Panc1 (cell line): ENCODE measurements around the gene MAPKAP1. TPM values are rescaled to one million over a fixed set of nuclear protein-coding genes. Genes with fewer than 3 reads are reported as not detected.

Experiments used
- ATAC-seq: fragments of 200-7000 bp; cut with Tn5 transposase; 2 replicates; pipeline ENCODE4 v1.9.1; 2020; ENCODE audit warnings: mild to moderate bottlenecking, moderate library complexity
- BruUV-seq: library from RNA; stranded (reverse); fragments of 400-500 nt; replicated peaks from 2 replicates; lab custom pipeline; 2021; lab: Mats Ljungman, UMichigan
- CTCF ChIA-PET: fragments of 300-600 bp; sonication (Branson Sonifier 250); formaldehyde crosslinking; loops from one replicate; lab custom pipeline; 2022; ENCODE audit warnings: antibody characterized with exemption; lab: Charles Lee
- POLR2A ChIA-PET: fragments of 300-600 bp; sonication (Branson Sonifier 250); formaldehyde crosslinking; loops from one replicate; lab custom pipeline; 2022; ENCODE audit warnings: antibody characterized with exemption; lab: Charles Lee
- DNase-seq: peaks from one replicate; pipeline ENCODE4 v3.0.0-alpha.2; 2010; ENCODE audit warnings: low read depth, low spot score
- H3K27ac ChIP-seq: 2 replicates; pipeline ENCODE4 v1.5.1; 2011; ENCODE audit warnings: mild to moderate bottlenecking, low read length, inconsistent platforms
- H3K27me3 ChIP-seq: fragments of 200-500 bp; sonication (Bioruptor generic); 2 replicates; pipeline ENCODE4 v1.6.0; 2014; ENCODE audit warnings: low read length, inconsistent platforms; ENCODE audit not compliant: control insufficient read depth, insufficient read depth
- H3K36me3 ChIP-seq: fragments of 200-500 bp; sonication (Bioruptor generic); 2 replicates; pipeline ENCODE4 v1.5.1; 2014; ENCODE audit warnings: inconsistent platforms, mild to moderate bottlenecking, low read length, moderate library complexity; ENCODE audit not compliant: control insufficient read depth, insufficient read depth
- H3K4me1 ChIP-seq: 2 replicates; pipeline ENCODE4 v1.5.1; 2011; ENCODE audit warnings: inconsistent platforms, mild to moderate bottlenecking, low read length, moderate library complexity; ENCODE audit not compliant: control insufficient read depth, insufficient read depth
- H3K4me3 ChIP-seq, 2 experiments: 2 replicates each; pipeline ENCODE4 v1.5.1; 2011 to 2012; ENCODE audit warnings: low read depth in 2 of 2, low read length in 2 of 2, mild to moderate bottlenecking in 2 of 2, inconsistent platforms in 1 of 2, moderate library complexity in 1 of 2
- H3K9me3 ChIP-seq: fragments of 200-500 bp; sonication (Bioruptor generic); 2 replicates; pipeline ENCODE4 v1.5.1; 2014; ENCODE audit warnings: low read depth, mild to moderate bottlenecking, inconsistent platforms, low read length, moderate library complexity; ENCODE audit not compliant: control insufficient read depth, insufficient read depth
- CTCF ChIP-seq: fragments of 450-650 bp; IDR thresholded peaks from 2 replicates; pipeline ENCODE4 v1.5.1; 2017; ENCODE audit warnings: mild to moderate bottlenecking
- POLR2AphosphoS5 ChIP-seq: IDR thresholded peaks from 2 replicates; pipeline ENCODE4 v1.6.1; 2012; ENCODE audit warnings: mild to moderate bottlenecking, low read depth, low read length, moderate library complexity
- REST ChIP-seq, 2 experiments: IDR thresholded peaks; 2 replicates each; pipeline ENCODE4 v1.6.1; 2011 to 2012; ENCODE audit warnings: low read depth in 2 of 2, control low read depth in 1 of 2, low read length in 1 of 2, mild to moderate bottlenecking in 1 of 2, moderate library complexity in 1 of 2; ENCODE audit not compliant: insufficient read depth in 1 of 2
- SIN3A ChIP-seq: IDR thresholded peaks from 2 replicates; pipeline ENCODE4 v1.6.1; 2012; ENCODE audit warnings: low read depth, mild to moderate bottlenecking, low read length, moderate library complexity, borderline replicate concordance; ENCODE audit not compliant: insufficient read depth
- TCF7L2 ChIP-seq: IDR thresholded peaks from 2 replicates; pipeline ENCODE4 v1.6.1; 2011; ENCODE audit warnings: mild to moderate bottlenecking, low read depth, low read length, inconsistent platforms
- in situ Hi-C: cut with HindIII; loops from 2 replicates; pipeline ENCODE4 v1.10.0; 2016; ENCODE audit warnings: low sequenced_read_pairs, low pct_unique_long_range_greater_than_20kb
- intact Hi-C: fragments of 100-400 bp; cut with micrococcal nuclease; formaldehyde crosslinking; loops from one replicate; pipeline ENCODE4 v1.10.0; 2022; ENCODE audit not compliant: unreplicated experiment
- total RNA-seq: library from RNA; stranded (reverse); gene quantifications from one replicate; pipeline ENCODE4 v1.2.1, GENCODE V29; 2021; ENCODE audit not compliant: unreplicated experiment

MAPKAP1 gene
- total RNA-seq, 1 experiment from 2014 or later: 72.7 TPM

- Histone ChIP-seq H3K27me3 (no peaks in the 10 kb centered on the region), H3K36me3 (no peaks in the 10 kb centered on the region), H3K4me1 (peaks cover 2% of the 10 kb centered on the region; the same call in 1 of the 2 replicates), H3K27ac (no peak overlapping the region), H3K4me3 (no peak overlapping the region), H3K9me3 (no peaks in the 10 kb centered on the region)
- in situ Hi-C loops: no loop called here
- intact Hi-C loops: no loop called here
- ATAC-seq: no peak
- BruUV-seq: no TSS peak
- POLR2A ChIA-PET: no interaction called here
- CTCF ChIA-PET: no interaction called here
- DNase-seq: no peak
- TF ChIP-seq CTCF (no peak), REST (IDR thresholded peaks at IDR 0.05; ENCODE audit: insufficient read depth in 1 of 2, low read depth in 2 of 2, low read length in 1 of 2) (no peak), SIN3A (no peak), POLR2AphosphoS5 (no peak), TCF7L2 (no peak)
Observed at GRCh38 chr9:125700791-125701190, 6.2 kb downstream of the MAPKAP1 start.

GRCh38 chr9:125699870-125700269 is 7.1 kb downstream of the MAPKAP1 start:
- CTCF ChIA-PET: no interaction called here

More at GRCh38 chr9:125699870-125700269, 7.1 kb downstream of the MAPKAP1 start:
- TF ChIP-seq REST (IDR thresholded peaks at IDR 0.05; ENCODE audit: insufficient read depth in 1 of 2, low read depth in 2 of 2, low read length in 1 of 2) (no peak), POLR2AphosphoS5 (no peak), SIN3A (no peak), TCF7L2 (no peak), CTCF (no peak)
- Histone ChIP-seq H3K27me3 (no peaks in the 10 kb centered on the region), H3K4me3 (no peak overlapping the region), H3K4me1 (no peaks in the 10 kb centered on the region), H3K27ac (no peak overlapping the region), H3K9me3 (no peaks in the 10 kb centered on the region), H3K36me3 (no peaks in the 10 kb centered on the region)
- DNase-seq (no peak), ATAC-seq (no peak)
- no TSS peak for BruUV-seq
- in situ Hi-C loops (no loop called here), intact Hi-C loops (no loop called here)
- POLR2A ChIA-PET: no interaction called here
